ENCODE results near the gene SLC1A2.

The SLC1A2 gene

DNA sequence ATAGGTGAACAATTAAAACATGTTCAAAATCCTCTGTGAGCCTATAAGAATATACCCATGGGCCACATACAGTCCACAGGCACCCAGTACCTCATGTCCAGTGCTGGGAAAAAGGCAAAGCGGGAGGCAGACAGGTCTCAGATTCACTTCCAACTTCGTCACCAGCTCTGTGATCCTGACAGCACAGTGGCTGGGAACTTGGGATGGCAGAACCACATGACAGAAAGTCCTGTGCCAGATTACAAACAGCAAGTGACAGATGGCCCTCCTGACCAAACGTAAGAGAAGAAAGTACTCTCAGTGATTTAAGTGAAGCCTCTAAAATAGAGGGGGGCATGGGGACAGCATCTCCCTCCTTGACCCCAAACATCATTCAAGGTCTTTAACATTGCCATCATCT lies 5.8 kb downstream of the SLC1A2 start:
- DNase-seq, result peak in 6 of 14 donors; percentile 32 to 61 (median 42)

- DNase-seq, result peak in 1 of 14 donors; percentile 5
Measured at GRCh38 chr11:35412285-35412684, 7.1 kb downstream of the SLC1A2 start.

- DNase-seq, result peak in 1 of 14 donors; percentile 9
Measured at GRCh38 chr11:35407041-35407440, 12.3 kb downstream of the SLC1A2 start.

- peak in 4 of 14 donors; percentile 19 to 35 (median 30) for DNase-seq
Measured at GRCh38 chr11:35404388-35404775, 15.0 kb downstream of the SLC1A2 start.

DNA sequence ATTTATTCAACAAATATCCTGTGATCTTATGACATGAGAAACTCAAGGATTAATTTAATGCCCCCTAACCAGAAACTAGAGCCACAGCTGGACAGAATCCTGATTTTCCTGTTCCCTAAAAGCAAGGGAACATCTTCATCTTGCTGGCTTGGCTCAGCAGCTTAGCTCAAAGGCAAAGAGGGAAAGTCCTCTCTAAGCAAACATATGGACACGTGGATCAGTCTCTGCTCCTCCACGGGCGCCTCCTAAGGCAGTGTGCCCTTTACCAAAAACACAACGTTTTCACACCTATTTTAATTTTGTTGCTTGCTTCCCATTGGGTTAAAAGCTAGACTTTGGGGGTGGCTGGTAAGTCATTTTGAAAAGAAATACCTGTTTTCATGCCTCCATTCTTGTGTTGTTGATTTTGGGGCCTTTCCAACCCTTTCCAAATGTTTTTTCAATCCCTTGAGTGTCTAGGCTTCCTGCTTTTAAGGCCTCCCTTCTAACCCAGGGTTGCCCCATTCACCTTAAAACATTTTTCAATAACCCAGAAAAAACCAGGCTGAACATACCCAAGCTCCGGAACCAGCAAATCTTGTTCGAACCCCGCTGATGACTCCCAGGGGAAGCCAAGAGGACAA lies 15.5 kb downstream of the SLC1A2 start:
- DNase-seq, result no peak

- no peak for DNase-seq
Measured at GRCh38 chr11:35402751-35403660, 16.4 kb downstream of the SLC1A2 start.

- DNase-seq, result no peak
Measured at GRCh38 chr11:35398881-35399280, 20.5 kb downstream of the SLC1A2 start.

DNA sequence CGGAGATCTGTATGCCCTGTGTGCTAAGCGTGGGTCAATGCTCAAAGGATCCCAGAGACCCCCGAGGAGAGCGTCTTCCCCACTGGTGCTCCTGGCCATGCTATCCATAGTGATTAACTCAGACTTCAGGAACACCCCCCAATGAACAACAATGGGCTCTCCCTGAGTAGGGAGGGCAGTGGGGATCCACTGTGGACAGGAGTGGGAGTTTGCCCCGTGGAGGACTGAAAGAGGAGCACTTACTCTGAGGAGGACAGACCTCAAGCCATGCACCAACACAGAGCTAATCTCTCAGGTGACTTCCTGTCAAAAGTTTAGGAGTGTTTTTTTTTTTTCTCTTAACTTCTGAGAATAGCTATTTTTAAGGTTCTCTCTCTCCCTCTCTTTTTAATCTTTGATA lies 24.4 kb downstream of the SLC1A2 start:
- no peak for DNase-seq

GRCh38 chr11:35393098-35393497 lies 26.3 kb downstream of the SLC1A2 start:
- DNase-seq, result no peak

GRCh38 chr11:35391922-35392688 lies 27.3 kb downstream of the SLC1A2 start:
- peak in 13 of 14 donors; percentile 4 to 81 (median 40) for DNase-seq

- DNase-seq, result no peak
Measured at GRCh38 chr11:35390737-35391682, 28.3 kb downstream of the SLC1A2 start.

GRCh38 chr11:35389897-35390465 lies 29.4 kb downstream of the SLC1A2 start:
- DNase-seq, result no peak

GRCh38 chr11:35389112-35389511 lies 30.2 kb downstream of the SLC1A2 start:
- no peak for DNase-seq

GRCh38 chr11:35388061-35388460 lies 31.3 kb downstream of the SLC1A2 start:
- no peak for DNase-seq

DNA sequence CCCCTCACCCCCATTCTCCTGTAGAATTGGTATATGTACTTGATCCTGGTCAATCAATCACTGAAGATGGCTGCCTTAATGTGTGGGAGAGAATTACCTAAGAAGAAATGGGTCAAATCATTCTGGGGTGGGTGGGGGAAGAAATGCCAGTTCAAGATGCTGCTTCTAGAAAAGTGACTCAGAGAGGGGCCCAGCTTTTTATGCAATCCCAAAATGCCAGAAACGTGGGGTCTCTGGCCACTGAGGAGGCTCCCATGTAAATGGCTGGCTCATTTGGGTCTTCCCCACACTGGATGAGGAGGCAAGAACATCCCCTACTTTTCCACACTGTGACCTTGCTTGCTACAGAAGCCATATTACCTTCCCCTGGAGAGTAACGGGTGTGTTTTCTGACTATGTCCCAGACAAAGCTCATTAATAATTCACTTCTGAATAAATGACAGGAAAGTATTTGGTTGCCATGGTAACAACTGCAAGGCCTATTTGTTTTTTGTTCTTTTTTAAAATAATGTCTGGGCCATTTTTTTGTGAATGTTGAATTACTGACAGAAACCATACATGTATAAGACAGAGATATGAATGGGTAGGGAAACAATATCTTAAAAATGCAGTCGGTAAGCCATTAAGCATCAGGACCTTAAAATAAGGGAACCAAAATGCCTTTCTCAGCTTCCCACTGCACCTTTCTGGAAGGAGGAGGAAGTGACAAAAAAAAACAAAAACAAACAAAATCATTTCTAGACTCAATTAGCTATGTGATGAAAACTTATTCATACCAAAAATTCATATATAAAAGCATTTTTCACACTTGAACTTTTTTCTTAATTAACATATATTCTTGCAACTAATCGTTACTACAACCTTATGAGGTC lies 32.0 kb downstream of the SLC1A2 start:
- DNase-seq, result no peak

- no peak for DNase-seq
Measured at GRCh38 chr11:35383953-35384352, 35.4 kb downstream of the SLC1A2 start.

DNA sequence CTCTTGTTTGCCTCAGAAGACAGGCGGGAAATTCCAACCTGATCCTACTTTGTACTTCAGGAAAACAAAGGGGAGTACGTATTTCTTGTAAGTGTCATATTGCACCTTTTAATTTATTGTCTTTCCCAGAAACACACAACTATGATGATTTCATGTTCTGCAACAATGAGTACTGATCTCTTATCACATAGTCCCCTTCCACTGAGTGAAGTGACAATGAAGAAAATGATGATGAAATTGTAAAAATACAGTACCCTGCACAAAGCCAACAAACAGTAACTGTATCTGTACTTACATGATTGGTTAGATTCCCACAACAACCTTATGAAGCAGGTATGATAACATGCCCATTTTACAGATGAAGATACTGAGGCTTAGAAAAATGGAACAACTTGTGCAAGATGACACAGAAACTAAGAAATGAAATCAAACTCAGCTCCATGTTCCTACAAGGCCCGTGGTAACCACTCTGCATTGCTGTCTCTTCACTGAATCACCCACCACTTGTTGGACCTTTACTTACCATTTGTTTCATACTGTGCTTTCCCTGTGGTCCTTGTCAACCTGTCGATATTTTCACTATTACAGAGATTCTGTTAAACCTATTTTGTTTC lies 37.5 kb downstream of the SLC1A2 start:
- DNase-seq, result no peak

- no peak for DNase-seq
Measured at GRCh38 chr11:35380603-35381002, 38.8 kb downstream of the SLC1A2 start.

DNA sequence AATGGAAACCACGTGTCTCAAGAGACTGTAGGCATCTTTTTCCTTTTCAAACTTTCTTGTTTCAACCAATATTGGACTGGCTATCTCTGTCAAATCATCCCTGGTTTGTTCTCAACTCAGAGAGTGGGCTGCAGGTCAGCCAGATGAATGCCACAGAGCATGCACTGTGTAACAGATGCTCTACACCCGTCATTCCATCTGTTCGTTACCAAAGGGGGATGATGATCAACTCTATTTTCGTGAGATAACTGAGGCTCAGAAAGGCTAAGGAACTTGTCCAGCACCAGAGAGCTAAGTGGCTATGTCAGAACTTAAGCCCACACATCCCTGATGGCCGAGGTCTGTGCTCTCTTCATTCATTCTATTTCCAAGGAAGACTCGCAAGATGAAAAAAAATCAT lies 42.1 kb downstream of the SLC1A2 start:
- DNase-seq, result no peak

DNA sequence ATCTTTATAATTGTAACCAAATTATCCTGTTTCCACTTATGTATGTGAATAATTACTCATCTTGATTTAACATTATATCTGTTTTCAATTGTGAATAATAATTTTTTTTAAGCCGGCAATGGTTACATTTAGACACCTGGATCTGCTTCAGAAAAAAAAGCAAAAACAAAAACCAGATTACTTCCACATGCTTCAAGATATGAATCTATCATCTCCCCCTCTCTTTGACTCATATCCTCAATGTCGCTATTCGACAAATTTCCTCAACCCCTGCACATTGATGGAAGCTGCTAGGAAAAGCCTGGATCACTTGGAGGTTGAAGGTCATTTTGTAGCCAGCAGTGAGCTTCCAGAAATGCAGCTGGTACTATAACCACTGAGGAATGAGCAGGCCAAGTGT lies 42.7 kb downstream of the SLC1A2 start:
- no peak for DNase-seq
